HCT116 (cell line): ENCODE measurements around the gene HEY2.

Experiments
- CEBPB ChIP-seq: IDR thresholded peaks from 2 replicates; pipeline ENCODE4 v1.6.1; 2012; ENCODE audit warnings: low read depth
- EGR1 ChIP-seq: IDR thresholded peaks from 2 replicates; pipeline ENCODE4 v1.6.1; 2012; ENCODE audit warnings: low read depth
- EZH2 ChIP-seq: fragments of 200-600 bp; sonication (generic); IDR thresholded peaks from 2 replicates; pipeline ENCODE4 v1.6.1; 2017; ENCODE audit warnings: antibody characterized with exemption, mixed run types
- MAX ChIP-seq: IDR thresholded peaks from 2 replicates; pipeline ENCODE4 v1.6.1; 2012
- POLR2A ChIP-seq: IDR thresholded peaks from 2 replicates; pipeline ENCODE4 v1.7.0; 2011; ENCODE audit warnings: borderline replicate concordance; ENCODE audit not compliant: insufficient read depth, insufficient read length; ENCODE audit errors: extremely low read depth
- POLR2AphosphoS5 ChIP-seq: IDR thresholded peaks from 2 replicates; pipeline ENCODE4 v1.6.1; 2011; ENCODE audit warnings: mild to moderate bottlenecking, low read depth, low read length, moderate library complexity
- RAD21 ChIP-seq: IDR thresholded peaks from 2 replicates; pipeline ENCODE4 v1.6.1; 2012; ENCODE audit warnings: low read depth, mild to moderate bottlenecking
- REST ChIP-seq: IDR thresholded peaks from 2 replicates; pipeline ENCODE4 v1.6.1; 2012; ENCODE audit warnings: low read depth
- TCF7L2 ChIP-seq: IDR thresholded peaks from 2 replicates; pipeline ENCODE4 v1.7.0; 2011; ENCODE audit warnings: borderline replicate concordance, inconsistent platforms; ENCODE audit not compliant: insufficient read depth, insufficient read length; ENCODE audit errors: extremely low read depth
- YY1 ChIP-seq: IDR thresholded peaks from 2 replicates; pipeline ENCODE4 v1.6.1; 2011; ENCODE audit warnings: low read length, low read depth, moderate library complexity, mild to moderate bottlenecking; ENCODE audit not compliant: insufficient replicate concordance; ENCODE audit errors: extremely low read depth
- ZFX ChIP-seq: fragments of 450-650 bp; IDR thresholded peaks from 2 replicates; pipeline ENCODE4 v1.6.1; 2017
- ZNF274 ChIP-seq: fragments of 200-500 bp; sonication (Bioruptor generic); IDR thresholded peaks from 2 replicates; pipeline ENCODE4 v1.6.1; 2014; ENCODE audit warnings: mild to moderate bottlenecking, low read depth, low read length, inconsistent platforms
- TF ChIP-seq, protein P1 (sequence below), 3 experiments: fragments of 200-600 bp in 1 of 3; sonication (generic) in 1 of 3; IDR thresholded peaks in 2 of 3; conservative IDR thresholded peaks in 1 of 3; 2 replicates each; pipeline ENCODE4 v1.5.1; 2012 to 2017; ENCODE audit warnings: low read depth in 2 of 3, low read length in 2 of 3, antibody characterized with exemption in 1 of 3, borderline replicate concordance in 1 of 3, control low read depth in 1 of 3, mild to moderate bottlenecking in 1 of 3, mixed read lengths in 1 of 3, mixed run types in 1 of 3, moderate library complexity in 1 of 3; ENCODE audit not compliant: insufficient read depth in 1 of 3
- TF ChIP-seq, protein P2 (sequence below): IDR thresholded peaks from 2 replicates; pipeline ENCODE4 v1.6.1; 2012

- TF ChIP-seq, protein P1, sequence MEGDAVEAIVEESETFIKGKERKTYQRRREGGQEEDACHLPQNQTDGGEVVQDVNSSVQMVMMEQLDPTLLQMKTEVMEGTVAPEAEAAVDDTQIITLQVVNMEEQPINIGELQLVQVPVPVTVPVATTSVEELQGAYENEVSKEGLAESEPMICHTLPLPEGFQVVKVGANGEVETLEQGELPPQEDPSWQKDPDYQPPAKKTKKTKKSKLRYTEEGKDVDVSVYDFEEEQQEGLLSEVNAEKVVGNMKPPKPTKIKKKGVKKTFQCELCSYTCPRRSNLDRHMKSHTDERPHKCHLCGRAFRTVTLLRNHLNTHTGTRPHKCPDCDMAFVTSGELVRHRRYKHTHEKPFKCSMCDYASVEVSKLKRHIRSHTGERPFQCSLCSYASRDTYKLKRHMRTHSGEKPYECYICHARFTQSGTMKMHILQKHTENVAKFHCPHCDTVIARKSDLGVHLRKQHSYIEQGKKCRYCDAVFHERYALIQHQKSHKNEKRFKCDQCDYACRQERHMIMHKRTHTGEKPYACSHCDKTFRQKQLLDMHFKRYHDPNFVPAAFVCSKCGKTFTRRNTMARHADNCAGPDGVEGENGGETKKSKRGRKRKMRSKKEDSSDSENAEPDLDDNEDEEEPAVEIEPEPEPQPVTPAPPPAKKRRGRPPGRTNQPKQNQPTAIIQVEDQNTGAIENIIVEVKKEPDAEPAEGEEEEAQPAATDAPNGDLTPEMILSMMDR (IDR thresholded peaks at IDR 0.05 in 2 of 3, conservative IDR thresholded peaks at IDR 0.05 in 1 of 3; ENCODE audit: borderline replicate concordance in 1 of 3, insufficient read depth in 1 of 3, low read depth in 2 of 3, low read length in 2 of 3) = no peak
- TF ChIP-seq POLR2A (no peak), POLR2AphosphoS5 (no peak), ZFX (no peak), YY1 (no peak), TCF7L2 (no peak), RAD21 (no peak), REST (no peak), EGR1 (no peak), MAX (no peak), EZH2 (no peak), CEBPB (no peak), ZNF274 (no peak)
- TF ChIP-seq, protein P2, sequence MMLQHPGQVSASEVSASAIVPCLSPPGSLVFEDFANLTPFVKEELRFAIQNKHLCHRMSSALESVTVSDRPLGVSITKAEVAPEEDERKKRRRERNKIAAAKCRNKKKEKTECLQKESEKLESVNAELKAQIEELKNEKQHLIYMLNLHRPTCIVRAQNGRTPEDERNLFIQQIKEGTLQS = no peak
Measured at GRCh38 chr6:125808591-125808990, 59.2 kb downstream of the HEY2 start.
